Pancreas (tissue), 10 donors: ENCODE data around the gene TAF1A. TPM values are rescaled to one million over a fixed set of nuclear protein-coding genes. Genes with fewer than 3 reads are reported as not detected.

Experiments used
- ATAC-seq, 4 donors: fragments of 200-7000 bp; cut with Tn5 transposase; one replicate each; pipeline versions ENCODE4 v1.8.0 to v1.9.1; 2020; ENCODE audit warnings: mild to moderate bottlenecking in 4 of 4, moderate library complexity in 4 of 4
- DNase-seq, 6 donors: peaks; one replicate each; pipeline ENCODE4 v3.0.0-alpha.2; 2020
- FAIRE-seq: peaks from 2 replicates; lab custom pipeline; 2012; peaks lifted over from hg19 to GRCh38; lab: Jason Lieb, UNC
- H3K27ac ChIP-seq, 4 donors: fragments of 200-600 bp; sonication (generic); 1 replicate in 3 of 4; 2 replicates in 1 of 4; pipeline versions ENCODE4 v1.5.0 to v1.8.0; 2020
- H3K27me3 ChIP-seq, 4 donors: fragments of 200-600 bp; one replicate each; pipeline ENCODE4 v1.8.0; 2021
- H3K36me3 ChIP-seq, 3 donors: fragments of 200-600 bp; sonication (generic) in 1 of 3; one replicate each; pipeline versions ENCODE4 v1.5.0 to v1.8.0; 2020 to 2021
- H3K4me1 ChIP-seq, 3 donors: fragments of 200-600 bp; one replicate each; pipeline ENCODE4 v1.8.0; 2021
- H3K4me3 ChIP-seq, 4 donors: fragments of 200-600 bp; sonication (generic) in 2 of 4; one replicate each; pipeline versions ENCODE4 v1.5.0 to v1.8.0; 2020 to 2021
- H3K9me3 ChIP-seq, 4 donors: fragments of 200-600 bp; one replicate each; pipeline ENCODE4 v1.8.0; 2021
- WGBS, 2 donors: extraction: QIAGEN DNeasy Blood & Tissue Kit; methylation state at CpG; one replicate each; pipeline ENCODE4 v1.1.7; 2013; 5-methylcytosine and 5-hydroxymethylcytosine counted together
- intact Hi-C, 3 donors: fragments of 100-400 bp; cut with DNase I; formaldehyde crosslinking; loops; one replicate each; pipeline versions ENCODE4 v1.11.1 to v1.14.2; 2022
- polyA plus RNA-seq, 2 donors: library from polyadenylated mRNA; stranded (reverse); fragments of 200-250 nt; gene quantifications; one replicate each; pipeline ENCODE4 v1.2.3, GENCODE V29; 2013
- total RNA-seq, 6 donors: library from RNA; stranded (reverse); fragmentation: NEBNext Ultra II Directional in 4 of 6; extraction: Animal tissue kit (Norgen Biotek cat#: 25700) in 4 of 6; gene quantifications; one replicate each; pipeline versions ENCODE4 v1.2.1 to v1.2.4, GENCODE V29; 2021 to 2023
- TF ChIP-seq, protein P1 (sequence below), 4 donors: fragments of 200-600 bp; sonication (generic) in 3 of 4; IDR thresholded peaks; one replicate each; pipeline versions ENCODE4 v1.5.0 to v1.8.0; 2021; ENCODE audit warnings: antibody characterized with exemption in 4 of 4
- donor health status: healthy with polysubstance abuse.
- donor health status: DM: no; HTN: no; CAD: no; lungs with moderate emphysema.
- donor health status: DM: no; HTN: no; CAD: no.
- donor health status: control.
- donor health status: control.
- donor health status: Bipolar disorder and iron deficiency.
- donor health status: DM: yes; HTN: yes; CAD: no.
- donor health status: DM: no; HTN: no; CAD: no.
- donor health status: DM: no; HTN: no; CAD: no.
- donor health status: DM: yes; HTN: yes; CAD: no.

Gene TAF1A
- total and polyA plus RNA-seq, 8 donors = 1.4 to 4.1 (median 2.0) TPM

DNA sequence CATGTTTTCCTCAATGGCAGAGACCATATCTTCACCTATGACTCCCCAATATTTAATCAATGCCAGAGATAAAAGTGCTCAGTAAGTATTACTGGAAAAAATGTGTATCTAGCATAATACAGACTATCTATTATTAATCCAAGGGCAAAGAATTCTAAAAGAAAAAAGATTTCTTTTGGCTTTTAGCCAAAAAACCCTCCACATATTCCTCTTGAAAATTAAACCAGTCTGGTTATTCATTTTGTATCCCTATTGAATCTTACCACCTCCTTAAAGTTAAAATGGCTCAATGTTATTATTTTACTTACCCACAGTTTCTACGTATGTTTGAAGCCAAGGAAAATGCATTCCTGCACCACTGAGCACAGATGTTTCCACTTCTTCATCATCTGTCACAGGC, 1.6 kb downstream of the TAF1A start:
- Histone ChIP-seq H3K9me3 (no peaks in the 10 kb centered on the region), H3K27me3 (no peaks in the 10 kb centered on the region), H3K36me3 (no peaks in the 10 kb centered on the region), H3K4me1 (peaks cover 0 to 39% (median 26%) of the 10 kb centered on the region in 3 donors), H3K4me3 (no peak overlapping the region), H3K27ac (no peak overlapping the region)
- TF ChIP-seq, protein P1, sequence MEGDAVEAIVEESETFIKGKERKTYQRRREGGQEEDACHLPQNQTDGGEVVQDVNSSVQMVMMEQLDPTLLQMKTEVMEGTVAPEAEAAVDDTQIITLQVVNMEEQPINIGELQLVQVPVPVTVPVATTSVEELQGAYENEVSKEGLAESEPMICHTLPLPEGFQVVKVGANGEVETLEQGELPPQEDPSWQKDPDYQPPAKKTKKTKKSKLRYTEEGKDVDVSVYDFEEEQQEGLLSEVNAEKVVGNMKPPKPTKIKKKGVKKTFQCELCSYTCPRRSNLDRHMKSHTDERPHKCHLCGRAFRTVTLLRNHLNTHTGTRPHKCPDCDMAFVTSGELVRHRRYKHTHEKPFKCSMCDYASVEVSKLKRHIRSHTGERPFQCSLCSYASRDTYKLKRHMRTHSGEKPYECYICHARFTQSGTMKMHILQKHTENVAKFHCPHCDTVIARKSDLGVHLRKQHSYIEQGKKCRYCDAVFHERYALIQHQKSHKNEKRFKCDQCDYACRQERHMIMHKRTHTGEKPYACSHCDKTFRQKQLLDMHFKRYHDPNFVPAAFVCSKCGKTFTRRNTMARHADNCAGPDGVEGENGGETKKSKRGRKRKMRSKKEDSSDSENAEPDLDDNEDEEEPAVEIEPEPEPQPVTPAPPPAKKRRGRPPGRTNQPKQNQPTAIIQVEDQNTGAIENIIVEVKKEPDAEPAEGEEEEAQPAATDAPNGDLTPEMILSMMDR (IDR thresholded peaks at IDR 0.05) = no peak
- no peak for ATAC-seq
- DNase-seq = no peak
- intact Hi-C loops = no loop called here
- FAIRE-seq = no peak
- WGBS, 2 donors = 66 to 77% methylated on average over 1 of the region's 1 CpG

DNA sequence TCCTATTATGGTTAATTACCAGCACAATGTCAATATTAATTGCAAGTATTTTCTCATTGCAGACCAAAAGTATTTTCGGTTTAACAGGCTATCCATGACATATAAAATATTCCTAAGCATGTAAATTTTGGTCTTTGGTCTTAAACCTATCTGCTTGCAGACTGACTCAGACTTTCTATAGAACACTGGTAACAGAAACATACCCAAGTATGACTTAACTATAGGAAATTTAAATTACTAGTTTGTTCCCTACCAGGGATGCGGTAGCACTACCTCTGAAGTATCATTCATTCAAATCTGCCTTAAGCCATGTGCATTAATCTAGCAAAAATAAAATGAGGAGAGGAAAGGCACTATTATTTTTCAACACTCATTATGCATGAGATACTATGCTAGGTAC, 2.9 kb downstream of the TAF1A start:
- TF ChIP-seq, protein P1 (IDR thresholded peaks at IDR 0.05) = no peak
- WGBS, 2 donors = 81 to 91% methylated on average over 2 of the region's 2 CpGs
- ATAC-seq (no peak), DNase-seq (no peak), FAIRE-seq (no peak)
- Histone ChIP-seq H3K4me1 (peaks cover 0 to 39% (median 26%) of the 10 kb centered on the region in 3 donors), H3K27me3 (no peaks in the 10 kb centered on the region), H3K27ac (no peak overlapping the region), H3K36me3 (no peaks in the 10 kb centered on the region), H3K9me3 (no peaks in the 10 kb centered on the region), H3K4me3 (no peak overlapping the region)
- intact Hi-C loops = no loop called here

DNA sequence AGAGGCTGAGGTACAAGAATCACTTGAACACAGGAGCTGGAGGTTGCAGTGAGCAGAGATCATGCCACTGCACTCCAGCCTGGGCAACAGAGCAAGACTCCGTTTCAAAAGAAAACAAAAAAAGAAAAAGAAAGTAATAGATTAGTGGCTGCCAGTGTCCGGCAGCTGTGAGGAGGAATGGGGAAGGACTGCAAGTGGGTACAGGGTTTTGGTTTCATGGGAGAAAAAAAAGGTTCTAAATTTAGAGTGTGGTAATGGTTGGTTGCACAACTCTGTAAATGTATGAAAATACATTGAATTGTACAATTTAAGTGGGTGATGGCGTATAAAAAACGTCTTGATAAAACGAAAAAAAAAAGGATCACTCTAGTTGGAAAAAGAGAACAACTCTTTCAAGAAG, 6.7 kb downstream of the TAF1A start:
- WGBS, 2 donors = 81 to 88% methylated on average over 5 of the region's 5 CpGs

DNA sequence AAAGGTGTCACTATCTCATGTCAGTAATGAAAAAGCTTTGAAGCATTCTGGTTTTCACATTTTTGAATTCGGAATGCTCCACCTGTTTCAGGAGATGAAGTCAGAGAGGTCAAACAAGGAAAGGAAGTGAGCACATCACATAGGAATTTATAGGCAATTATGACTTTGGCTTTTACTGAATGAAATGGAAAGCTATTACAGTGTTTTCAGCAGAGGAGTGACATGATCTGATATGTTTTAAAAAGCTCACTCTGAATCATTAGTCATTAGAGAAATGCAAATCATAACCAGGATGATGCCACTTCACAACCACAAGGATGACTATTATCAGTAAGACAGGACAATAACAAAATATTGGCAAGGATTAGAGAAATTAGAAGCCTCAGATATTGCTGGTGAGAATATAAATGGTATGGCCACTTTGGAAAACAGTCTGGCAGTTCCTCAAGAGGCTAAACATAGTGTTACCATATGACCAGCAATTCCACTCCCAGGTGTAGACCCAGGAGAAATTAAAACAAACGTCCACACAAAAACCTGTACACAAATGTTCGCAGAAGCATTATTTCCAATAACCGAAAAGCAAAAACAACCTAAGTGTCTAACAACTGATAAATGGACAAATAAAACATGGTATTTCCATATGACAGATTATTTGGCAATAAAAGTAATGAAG, 7.5 kb downstream of the TAF1A start:
- Histone ChIP-seq H3K27me3 (no peaks in the 10 kb centered on the region), H3K36me3 (no peaks in the 10 kb centered on the region), H3K4me1 (peaks cover 0 to 21% (median 17%) of the 10 kb centered on the region in 3 donors), H3K4me3 (no peak overlapping the region), H3K9me3 (no peaks in the 10 kb centered on the region), H3K27ac (no peak overlapping the region)
- FAIRE-seq (no peak), ATAC-seq (no peak), DNase-seq (no peak)
- TF ChIP-seq, protein P1 (IDR thresholded peaks at IDR 0.05) = no peak
- intact Hi-C loops = no loop called here
- WGBS, 2 donors = 87 to 90% methylated on average over 4 of the region's 4 CpGs

More for the DNA sequence above, 6.7 kb downstream of the TAF1A start:
- Histone ChIP-seq H3K36me3 (no peaks in the 10 kb centered on the region), H3K9me3 (no peaks in the 10 kb centered on the region), H3K4me1 (peaks cover 0 to 23% (median 17%) of the 10 kb centered on the region in 3 donors), H3K4me3 (no peak overlapping the region), H3K27me3 (no peaks in the 10 kb centered on the region), H3K27ac (no peak overlapping the region)
- DNase-seq = no peak
- FAIRE-seq = no peak
- ATAC-seq = peak in 1 of 4 donors; percentile 34
- TF ChIP-seq, protein P1 (IDR thresholded peaks at IDR 0.05) = no peak
- intact Hi-C loops = no loop called here

DNA sequence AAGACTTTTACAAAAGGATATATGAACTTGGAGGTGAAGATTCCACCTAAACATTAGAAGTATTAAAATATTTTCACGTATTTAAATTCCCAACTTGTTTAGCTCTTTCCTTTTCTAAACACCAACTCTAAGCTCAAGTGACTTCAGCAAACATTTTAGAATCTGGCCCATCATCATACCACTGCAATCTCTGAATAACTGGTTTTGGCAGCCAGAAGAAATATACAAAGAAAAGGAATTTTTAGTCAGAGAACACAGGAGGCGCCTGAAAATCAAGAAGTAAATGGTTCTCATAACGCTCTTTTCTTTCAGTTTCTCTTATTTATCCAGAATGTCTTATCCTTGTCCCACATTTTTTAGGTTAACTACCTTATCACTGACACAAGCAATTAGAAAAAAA, 10.4 kb downstream of the TAF1A start:
- ATAC-seq (no peak), DNase-seq (no peak), FAIRE-seq (no peak)
- no peak overlapping the region for H3K27ac ChIP-seq
- H3K36me3 ChIP-seq = no peaks in the 10 kb centered on the region
- H3K27me3 ChIP-seq = no peaks in the 10 kb centered on the region
- H3K4me3 ChIP-seq = no peak overlapping the region
- peaks cover 0 to 7% (median 4%) of the 10 kb centered on the region in 3 donors for H3K4me1 ChIP-seq
- WGBS, 2 donors = 96 to 97% methylated on average over 3 of the region's 3 CpGs
- intact Hi-C loops = no loop called here
- H3K9me3 ChIP-seq = no peaks in the 10 kb centered on the region
- TF ChIP-seq, protein P1 (IDR thresholded peaks at IDR 0.05) = no peak
